HG02970 (cell line): ENCODE results near the gene TSPAN32.
"Not testable (repeated sequence)": the region's sequence is repeated elsewhere in the genome, so short reads cannot be mapped to it uniquely, and the experiment has no call there.

Experiments
- ATAC-seq: cut with Tn5 transposase; IDR thresholded peaks from one replicate; pipeline ENCODE4 v1.9.1; 2021; ENCODE audit warnings: mild to moderate bottlenecking, moderate library complexity, moderate number of reproducible peaks; ENCODE audit not compliant: unreplicated experiment, low FRiP score

The TSPAN32 gene

GRCh38 chr11:2330696-2331095 is 28.9 kb downstream of the TSPAN32 start:
- no peak for ATAC-seq

- no peak for ATAC-seq
These were observed 29.6 kb downstream of the TSPAN32 start for GRCh38 chr11:2331404-2331803.

- not testable (repeated sequence) for ATAC-seq
These were observed 30.8 kb downstream of the TSPAN32 start for GRCh38 chr11:2332569-2332968.

- ATAC-seq: not testable (repeated sequence)
These were observed 31.8 kb downstream of the TSPAN32 start for GRCh38 chr11:2333486-2334205.

- not testable (repeated sequence) for ATAC-seq
These were observed 33.5 kb downstream of the TSPAN32 start for GRCh38 chr11:2335286-2335685.

- ATAC-seq: not testable (repeated sequence)
These were observed 36.9 kb downstream of the TSPAN32 start for GRCh38 chr11:2338760-2339159.

- ATAC-seq: no peak
These were observed 40.7 kb downstream of the TSPAN32 start for GRCh38 chr11:2342557-2342956.

- ATAC-seq: no peak
These were observed 41.2 kb downstream of the TSPAN32 start for GRCh38 chr11:2342981-2343380.

- ATAC-seq: no peak
These were observed 41.7 kb downstream of the TSPAN32 start for GRCh38 chr11:2343502-2343901.

GRCh38 chr11:2345050-2345449 is 43.2 kb downstream of the TSPAN32 start:
- ATAC-seq: no peak

- no peak for ATAC-seq
These were observed 44.2 kb downstream of the TSPAN32 start for GRCh38 chr11:2346014-2346413.

- no peak for ATAC-seq
These were observed 44.9 kb downstream of the TSPAN32 start for GRCh38 chr11:2346586-2347307.

- no peak for ATAC-seq
These were observed 45.6 kb downstream of the TSPAN32 start for GRCh38 chr11:2347308-2347830.

- no peak for ATAC-seq
These were observed 47.2 kb downstream of the TSPAN32 start for GRCh38 chr11:2348986-2349385.

- ATAC-seq: no peak
These were observed 49.9 kb downstream of the TSPAN32 start for GRCh38 chr11:2351701-2352100.

- ATAC-seq: no peak
These were observed 50.6 kb downstream of the TSPAN32 start for GRCh38 chr11:2352420-2352819.

GRCh38 chr11:2355000-2355644 is 53.3 kb downstream of the TSPAN32 start:
- ATAC-seq: no peak

GRCh38 chr11:2357246-2357645 is 55.4 kb downstream of the TSPAN32 start:
- no peak for ATAC-seq

- ATAC-seq: not testable (repeated sequence)
These were observed 55.8 kb downstream of the TSPAN32 start for GRCh38 chr11:2357651-2358050.

- ATAC-seq: no peak
These were observed 57.1 kb downstream of the TSPAN32 start for GRCh38 chr11:2358754-2359442.

GRCh38 chr11:2359557-2359956 is 57.7 kb downstream of the TSPAN32 start:
- no peak for ATAC-seq
